Left ventricle myocardium inferior (tissue), 1 donor: Measurements from ENCODE around the gene FAM222A. TPM values are rescaled to one million over a fixed set of nuclear protein-coding genes. Genes with fewer than 3 reads are reported as not detected.
A peak's percentile ranks its signal among the peaks of the same experiment; 100 is the strongest.

Source experiments
- DNase-seq: peaks from one replicate; pipeline ENCODE4 v3.0.0-alpha.2; 2020
- H3K27ac ChIP-seq: fragments of 200-600 bp; replicated peaks from 2 replicates; pipeline ENCODE4 v1.8.0; 2021
- H3K27me3 ChIP-seq: fragments of 200-600 bp; 2 replicates; pipeline ENCODE4 v1.8.0; 2021; ENCODE audit warnings: low read depth
- H3K36me3 ChIP-seq: fragments of 200-600 bp; 2 replicates; pipeline ENCODE4 v1.8.0; 2021
- H3K4me1 ChIP-seq: fragments of 200-600 bp; 2 replicates; pipeline ENCODE4 v1.8.0; 2021
- H3K4me3 ChIP-seq: fragments of 200-600 bp; 2 replicates; pipeline ENCODE4 v1.8.0; 2021; ENCODE audit warnings: mild to moderate bottlenecking, moderate library complexity
- H3K9me3 ChIP-seq: fragments of 200-600 bp; replicated peaks from 2 replicates; pipeline ENCODE4 v1.8.0; 2021
- CTCF ChIP-seq: fragments of 200-600 bp; IDR thresholded peaks from 2 replicates; pipeline ENCODE4 v1.8.0; 2021; ENCODE audit warnings: antibody characterized with exemption, mild to moderate bottlenecking, borderline replicate concordance
- intact Hi-C: fragments of 100-400 bp; cut with micrococcal nuclease; formaldehyde crosslinking; loops from one replicate; pipeline ENCODE4 v1.11.0; 2022
- total RNA-seq: library from RNA; stranded (reverse); fragmentation: NEBNext Ultra II Directional; extraction: Animal tissue kit (Norgen Biotek cat#: 25700); gene quantifications from one replicate; pipeline ENCODE4 v1.2.1, GENCODE V29; 2021
- donor health status: DM: no; HTN: yes; CAD: no; lungs with severe emphysema.

The FAM222A gene
- total RNA-seq, 1 donor from 2014 or later, result 20.0 TPM

- DNase-seq, result no peak
- Histone ChIP-seq H3K27ac (peak overlapping the region; percentile 93), H3K4me3 (peak overlapping the region; percentile 33), H3K9me3 (no peaks in the 10 kb centered on the region), H3K4me1 (peaks cover 73% of the 10 kb centered on the region), H3K27me3 (peaks cover 9% of the 10 kb centered on the region), H3K36me3 (no peaks in the 10 kb centered on the region)
- no peak for TF ChIP-seq CTCF
- intact Hi-C loops, result no loop called here
Observed at GRCh38 chr12:109722721-109723094, 9.1 kb downstream of the FAM222A start.

- Histone ChIP-seq H3K27ac (peak overlapping the region; percentile 93), H3K4me3 (peak overlapping the region; percentile 33), H3K9me3 (no peaks in the 10 kb centered on the region), H3K4me1 (peaks cover 67% of the 10 kb centered on the region), H3K27me3 (peaks cover 3% of the 10 kb centered on the region), H3K36me3 (no peaks in the 10 kb centered on the region)
- DNase-seq, result peak; percentile 84
- TF ChIP-seq CTCF, result no peak
- intact Hi-C loops, result no loop called here
Observed at GRCh38 chr12:109723311-109723881, 9.8 kb downstream of the FAM222A start.

DNA sequence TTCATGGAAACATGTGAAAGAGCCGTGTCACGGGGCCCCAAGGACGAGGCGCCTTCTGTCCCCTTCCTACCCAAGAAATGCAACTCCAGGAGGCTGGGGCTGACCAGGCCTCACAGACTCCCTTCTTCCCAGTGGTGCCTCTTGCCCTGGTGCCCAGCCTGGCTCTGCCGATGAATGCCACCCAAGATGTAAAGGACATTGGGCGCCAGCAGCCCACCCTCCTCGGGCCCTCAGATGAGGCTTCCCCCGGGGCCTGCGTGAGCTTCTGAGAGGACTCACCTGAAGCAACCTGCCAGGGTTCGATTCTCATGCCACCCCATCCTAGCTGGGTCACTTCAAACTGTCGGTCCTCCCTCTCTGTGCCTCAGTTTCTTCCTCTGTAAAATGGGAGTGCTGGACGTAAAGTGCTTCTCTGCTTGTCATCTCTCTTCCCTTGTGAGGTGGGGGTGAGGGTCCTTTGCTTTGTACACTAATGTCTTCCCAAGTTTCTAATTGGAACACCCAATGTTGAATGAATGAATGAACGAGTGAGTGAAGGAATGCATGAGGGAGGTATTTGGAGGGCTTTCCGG, 10.8 kb downstream of the FAM222A start:
- DNase-seq, result no peak
- H3K36me3 ChIP-seq, result no peaks in the 10 kb centered on the region
- H3K4me1 ChIP-seq, result peaks cover 57% of the 10 kb centered on the region
- no peak overlapping the region for H3K27ac ChIP-seq
- no peak overlapping the region for H3K4me3 ChIP-seq
- H3K9me3 ChIP-seq, result no peaks in the 10 kb centered on the region
- H3K27me3 ChIP-seq, result no peaks in the 10 kb centered on the region
- TF ChIP-seq CTCF, result no peak
- intact Hi-C loops, result no loop called here

DNA sequence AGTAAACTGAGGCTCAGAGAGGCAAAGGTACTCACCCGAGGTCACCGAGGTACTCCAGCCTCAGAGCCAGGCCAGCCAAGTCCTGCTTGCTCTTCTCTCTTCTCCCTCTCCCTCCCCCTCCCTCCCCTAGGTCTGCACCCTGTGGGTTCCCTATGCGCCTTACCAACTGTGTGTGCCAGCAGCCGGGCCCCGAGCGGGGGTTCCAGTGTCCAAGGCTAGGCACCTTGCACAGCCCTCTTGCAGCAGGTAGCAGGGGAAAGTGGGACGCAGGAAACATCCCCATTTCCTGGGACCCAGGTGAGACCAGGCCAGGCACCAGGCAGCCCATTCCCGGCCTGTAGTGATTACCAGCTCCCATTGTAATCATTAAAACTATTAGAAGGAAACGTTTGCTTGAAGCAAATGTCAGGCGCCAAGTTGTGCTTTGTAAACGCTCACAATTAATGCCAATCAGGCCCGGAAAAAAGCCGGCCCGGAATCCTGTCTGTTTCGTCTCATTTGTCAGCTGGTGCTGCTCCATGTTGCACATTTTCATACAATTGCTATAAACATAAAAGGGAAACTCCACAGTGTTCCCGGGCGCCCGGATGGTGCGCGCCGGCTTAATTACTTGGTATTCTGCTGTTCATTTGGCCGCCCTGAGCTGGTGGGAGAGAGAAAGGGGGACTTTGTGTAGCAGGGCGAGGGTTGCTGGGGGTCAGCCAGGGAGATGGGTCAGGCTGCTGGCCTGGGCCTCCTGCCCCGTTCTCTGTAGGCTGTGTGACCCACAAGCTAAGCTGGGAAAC, 11.9 kb downstream of the FAM222A start:
- DNase-seq, result no peak
- H3K27ac ChIP-seq, result no peak overlapping the region
- peaks cover 46% of the 10 kb centered on the region for H3K4me1 ChIP-seq
- no peaks in the 10 kb centered on the region for H3K27me3 ChIP-seq
- TF ChIP-seq CTCF, result no peak
- H3K36me3 ChIP-seq, result no peaks in the 10 kb centered on the region
- no peak overlapping the region for H3K4me3 ChIP-seq
- H3K9me3 ChIP-seq, result no peaks in the 10 kb centered on the region
- intact Hi-C loops, result no loop called here

GRCh38 chr12:109726106-109726497, 12.5 kb downstream of the FAM222A start:
- no peaks in the 10 kb centered on the region for H3K27me3 ChIP-seq
- no peak overlapping the region for H3K4me3 ChIP-seq
- TF ChIP-seq CTCF, result no peak
- peaks cover 40% of the 10 kb centered on the region for H3K4me1 ChIP-seq
- no peak for DNase-seq
- H3K36me3 ChIP-seq, result no peaks in the 10 kb centered on the region
- H3K9me3 ChIP-seq, result no peaks in the 10 kb centered on the region
- intact Hi-C loops, result no loop called here
- peak overlapping the region; percentile 5 for H3K27ac ChIP-seq
